MCF 10A (cell line): ENCODE results near the gene ERGIC2. TPM values are rescaled to one million over a fixed set of nuclear protein-coding genes. Genes with fewer than 3 reads are reported as not detected.
"Not testable (repeated sequence)": the region's sequence is repeated elsewhere in the genome, so short reads cannot be mapped to it uniquely, and the experiment has no call there.

Experiments
- BruUV-seq: library from RNA; stranded (reverse); fragments of 400-500 nt; replicated peaks from 2 replicates; lab custom pipeline; 2021; lab: Mats Ljungman, UMichigan
- CTCF ChIA-PET: fragments of 300-600 bp; sonication (Branson Sonifier 250); formaldehyde crosslinking; extraction: SDS; loops from one replicate; lab custom pipeline; 2021; ENCODE audit warnings: antibody characterized with exemption, inconsistent platforms; lab: Yijun Ruan, JAX
- POLR2A ChIA-PET: fragments of 300-600, 350-650 bp; sonication (Branson Sonifier 250); formaldehyde crosslinking; extraction: SDS; loops from one replicate; lab custom pipeline; 2020; ENCODE audit warnings: antibody characterized with exemption, inconsistent platforms; lab: Yijun Ruan, JAX
- DNase-seq: peaks from one replicate; pipeline ENCODE4 v3.0.0-alpha.2; 2018; ENCODE audit not compliant: unreplicated experiment
- H3K27ac Mint-ChIP-seq: one replicate; pipeline ENCODE4 v1.8.0; 2022; ENCODE audit warnings: mild to moderate bottlenecking, low read depth, mixed read lengths; ENCODE audit not compliant: unreplicated experiment
- H3K27me3 Mint-ChIP-seq: one replicate; pipeline ENCODE4 v1.8.0; 2022; ENCODE audit warnings: mixed read lengths; ENCODE audit not compliant: insufficient read depth, unreplicated experiment
- H3K36me3 Mint-ChIP-seq: one replicate; pipeline ENCODE4 v1.8.0; 2022; ENCODE audit warnings: mild to moderate bottlenecking, moderate library complexity, mixed read lengths; ENCODE audit not compliant: insufficient read depth, unreplicated experiment
- H3K4me1 Mint-ChIP-seq: one replicate; pipeline ENCODE4 v1.8.0; 2022; ENCODE audit warnings: mixed read lengths; ENCODE audit not compliant: insufficient read depth, unreplicated experiment
- H3K4me3 Mint-ChIP-seq: one replicate; pipeline ENCODE4 v1.8.0; 2022; ENCODE audit warnings: mild to moderate bottlenecking, moderate library complexity, mixed read lengths; ENCODE audit not compliant: unreplicated experiment
- H3K9me3 Mint-ChIP-seq: one replicate; pipeline ENCODE4 v1.8.0; 2022; ENCODE audit warnings: mixed read lengths; ENCODE audit not compliant: unreplicated experiment
- CTCF ChIP-seq: fragments of 200-600 bp; IDR thresholded peaks from one replicate; pipeline ENCODE4 v1.8.0; 2022; ENCODE audit warnings: antibody characterized with exemption, mild to moderate bottlenecking; ENCODE audit not compliant: unreplicated experiment
- intact Hi-C: fragments of 100-400 bp; cut with micrococcal nuclease; formaldehyde crosslinking; loops from 2 replicates; pipeline ENCODE4 v1.14.1; 2022
- total RNA-seq: library from RNA; stranded (reverse); gene quantifications from 2 replicates; pipeline ENCODE4 v1.2.3, GENCODE V29; 2022

The ERGIC2 gene
- total RNA-seq, 1 experiment from 2014 or later: 63.6 TPM

DNA sequence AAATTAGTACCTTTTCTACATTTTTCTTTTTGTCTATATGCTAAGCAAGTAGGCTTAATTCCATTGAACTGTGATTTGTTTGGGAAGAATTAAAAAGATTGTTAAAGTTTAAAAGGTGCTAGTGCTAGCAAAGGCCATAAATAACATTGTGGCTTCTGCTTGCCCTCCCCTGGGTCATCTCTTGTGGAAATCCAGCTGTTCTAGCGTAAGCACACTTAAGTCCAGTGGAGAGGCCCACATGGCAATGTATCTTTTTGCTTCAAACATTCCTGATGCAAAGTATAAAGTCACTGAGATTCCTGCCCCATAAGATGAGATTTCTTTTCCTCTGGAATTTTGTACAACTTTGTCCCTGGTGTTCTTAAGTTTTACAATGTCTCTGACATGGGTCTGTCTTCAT is 14.4 kb upstream of the ERGIC2 start:
- POLR2A ChIA-PET: interaction anchor here (2.6 kb wide), 1 partner anchor 14 kb away, joined by 9 read pairs; the partner anchor contains the start of gene ERGIC2
- TF ChIP-seq CTCF: no peak
- H3K36me3 Mint-ChIP-seq: peaks cover 18% of the 10 kb centered on the region
- BruUV-seq: no TSS peak
- H3K27ac Mint-ChIP-seq: no peak overlapping the region
- peaks cover 14% of the 10 kb centered on the region for H3K4me1 Mint-ChIP-seq
- CTCF ChIA-PET: interaction anchor here (0.5 kb wide), 1 partner anchor 32 kb away, joined by 3 read pairs; no protein-coding TSS in a partner anchor
- H3K9me3 Mint-ChIP-seq: no peaks in the 10 kb centered on the region
- no peaks in the 10 kb centered on the region for H3K27me3 Mint-ChIP-seq
- intact Hi-C loops: no loop called here
- no peak overlapping the region for H3K4me3 Mint-ChIP-seq
- no peak for DNase-seq

DNA sequence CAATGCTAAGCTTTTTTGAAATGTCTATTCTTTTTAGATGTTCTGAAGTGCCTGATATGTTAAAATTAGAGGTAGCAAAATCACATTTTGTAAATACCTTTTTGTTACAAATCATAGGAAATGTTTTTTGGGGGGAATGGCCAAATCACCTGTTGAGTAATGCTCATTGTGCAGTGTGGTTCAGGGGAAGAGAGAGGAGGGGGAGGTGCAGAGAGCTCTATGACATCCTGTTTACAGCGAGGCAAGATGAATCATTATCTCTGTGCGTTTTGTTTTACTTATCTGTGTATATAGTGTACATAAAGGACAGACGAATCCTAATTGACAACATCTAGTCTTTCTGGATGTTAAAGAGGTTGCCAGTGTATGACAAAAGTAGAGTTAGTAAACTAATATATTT is 9.4 kb upstream of the ERGIC2 start:
- H3K4me3 Mint-ChIP-seq, intact Hi-C loops, BruUV-seq, H3K36me3 Mint-ChIP-seq, CTCF ChIA-PET, H3K9me3 Mint-ChIP-seq, H3K27me3 Mint-ChIP-seq: not testable (repeated sequence)
- Mint-ChIP-seq H3K27ac (peak overlapping the region; percentile 46), H3K4me1 (peaks cover 12% of the 10 kb centered on the region)
- peak; percentile 42 for DNase-seq
- POLR2A ChIA-PET: interaction anchor here (1.5 kb wide), 1 partner anchor 9 kb away, joined by 4 read pairs; the partner anchor contains the start of gene ERGIC2

DNA sequence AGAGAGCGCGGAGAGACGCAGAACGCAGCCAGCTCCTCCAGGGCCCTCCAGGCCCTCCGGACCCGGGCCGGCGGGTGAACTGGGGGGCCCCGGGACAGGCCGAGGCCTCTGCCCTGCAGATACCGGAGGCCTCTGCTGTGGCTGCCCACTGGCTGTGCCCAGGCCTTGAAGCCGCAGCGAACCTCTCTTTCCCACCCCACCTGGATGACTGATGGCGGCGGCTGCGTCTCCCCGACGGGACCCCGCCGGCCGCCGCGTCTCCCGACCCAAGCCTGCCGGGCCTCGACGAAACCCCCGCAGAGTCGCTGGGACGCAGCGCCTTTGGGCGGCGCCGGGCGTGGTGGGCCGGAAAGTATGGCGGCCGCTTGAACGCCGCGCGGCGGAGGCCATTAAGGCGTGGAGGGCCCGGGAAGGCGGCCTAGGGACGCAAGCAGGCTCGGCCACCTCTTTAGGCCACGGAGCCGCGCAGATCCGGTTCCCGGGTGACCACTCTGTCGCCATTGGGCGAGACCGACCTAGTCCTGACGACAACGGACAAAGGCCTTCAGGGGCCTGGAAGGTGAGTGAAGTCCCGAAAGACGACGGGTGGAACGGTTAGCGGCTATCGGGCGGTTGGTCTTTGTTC is 8.4 kb upstream of the ERGIC2 start:
- Mint-ChIP-seq H3K27ac (peak overlapping the region; percentile 46), H3K27me3 (no peaks in the 10 kb centered on the region), H3K9me3 (no peaks in the 10 kb centered on the region), H3K4me1 (peaks cover 12% of the 10 kb centered on the region), H3K4me3 (no peak overlapping the region), H3K36me3 (no peaks in the 10 kb centered on the region)
- DNase-seq: no peak
- TF ChIP-seq CTCF: no peak
- CTCF ChIA-PET: no interaction called here
- POLR2A ChIA-PET: interaction anchor here (1.5 kb wide), 1 partner anchor 8 kb away, joined by 4 read pairs; the partner anchor contains the start of gene ERGIC2
- no TSS peak for BruUV-seq
- intact Hi-C loops: no loop called here

GRCh38 chr12:29386084-29386680 is 5.2 kb upstream of the ERGIC2 start:
- BruUV-seq, H3K9me3 Mint-ChIP-seq, intact Hi-C loops, H3K4me3 Mint-ChIP-seq, POLR2A ChIA-PET, H3K36me3 Mint-ChIP-seq, H3K27ac Mint-ChIP-seq, H3K27me3 Mint-ChIP-seq, DNase-seq: not testable (repeated sequence)
- H3K4me1 Mint-ChIP-seq: peaks cover 12% of the 10 kb centered on the region
- CTCF ChIA-PET: interaction anchor here (1.2 kb wide), 1 partner anchor 10 kb away, joined by 4 read pairs; no protein-coding TSS in a partner anchor

- H3K4me1 Mint-ChIP-seq, DNase-seq, POLR2A ChIA-PET, H3K36me3 Mint-ChIP-seq, intact Hi-C loops, H3K9me3 Mint-ChIP-seq, H3K4me3 Mint-ChIP-seq, H3K27me3 Mint-ChIP-seq, BruUV-seq, H3K27ac Mint-ChIP-seq: not testable (repeated sequence)
- CTCF ChIA-PET: interaction anchor here (0.6 kb wide), 1 partner anchor 266 kb away, joined by 3 read pairs; no protein-coding TSS in a partner anchor
These were observed 4.2 kb upstream of the ERGIC2 start for GRCh38 chr12:29385194-29385593.
